GM12892 (cell line): ENCODE measurements around the gene LRRIQ3.

Experiments
- POLR2A ChIP-seq: IDR thresholded peaks from 2 replicates; pipeline ENCODE4 v1.6.1; 2011; ENCODE audit warnings: low read depth, low read length, control low read depth
- POLR2AphosphoS5 ChIP-seq: IDR thresholded peaks from 2 replicates; pipeline ENCODE4 v1.6.1; 2011; ENCODE audit warnings: low read depth, low read length, control low read depth
- TAF1 ChIP-seq: IDR thresholded peaks from 2 replicates; pipeline ENCODE4 v1.6.1; 2011; ENCODE audit warnings: low read depth, mild to moderate bottlenecking, control low read depth, low read length, borderline replicate concordance

GRCh38 chr1:74197657-74198552 is at the start of gene LRRIQ3, which contains the start of gene FPGT:
- TF ChIP-seq POLR2A (peak; percentile 82), TAF1 (peak; percentile 54; the same call in 1 of the 2 replicates), POLR2AphosphoS5 (peak; percentile 71; the same call in 1 of the 2 replicates)
